Retina (tissue), 1 donor: Measurements from ENCODE around the gene USP24.
"Not testable (repeated sequence)": the region's sequence is repeated elsewhere in the genome, so short reads cannot be mapped to it uniquely, and the experiment has no call there.

Experiments used
- DNase-seq: peaks from one replicate; pipeline ENCODE4 v3.0.0-alpha.2; 2016

USP24 gene

GRCh38 chr1:55215194-55216021 is at the start of gene USP24:
Gene USP24 (minus strand): TSS chr1:55215364. CDS start chr1:55215113, 251 bp downstream.
- DNase-seq, result peak; percentile 92

- DNase-seq, result no peak
These were observed 47.7 kb upstream of the USP24 start for GRCh38 chr1:55262822-55263221.

GRCh38 chr1:55259911-55260609 is 44.9 kb upstream of the USP24 start:
- no peak for DNase-seq

- DNase-seq, result no peak
These were observed 42.8 kb upstream of the USP24 start for GRCh38 chr1:55257958-55258357.

GRCh38 chr1:55255901-55256300 is 40.7 kb upstream of the USP24 start:
- DNase-seq, result no peak

GRCh38 chr1:55252942-55253589 is 37.9 kb upstream of the USP24 start:
- DNase-seq, result no peak

GRCh38 chr1:55250399-55251075 is 35.4 kb upstream of the USP24 start:
- DNase-seq, result no peak

GRCh38 chr1:55249646-55250398 is 34.7 kb upstream of the USP24 start:
- no peak for DNase-seq

- DNase-seq, result no peak
These were observed 31.7 kb upstream of the USP24 start for GRCh38 chr1:55246896-55247295.

GRCh38 chr1:55246331-55246730 is 31.2 kb upstream of the USP24 start:
- no peak for DNase-seq

- DNase-seq, result no peak
These were observed 30.6 kb upstream of the USP24 start for GRCh38 chr1:55245781-55246180.

- DNase-seq, result no peak
These were observed 29.4 kb upstream of the USP24 start for GRCh38 chr1:55244476-55245099.

GRCh38 chr1:55243655-55244054 is 28.5 kb upstream of the USP24 start:
- DNase-seq, result no peak

- DNase-seq, result no peak
These were observed 24.4 kb upstream of the USP24 start for GRCh38 chr1:55239548-55239947.

- no peak for DNase-seq
These were observed 20.6 kb upstream of the USP24 start for GRCh38 chr1:55235722-55236121.

- no peak for DNase-seq
These were observed 18.9 kb upstream of the USP24 start for GRCh38 chr1:55234016-55234415.

- no peak for DNase-seq
These were observed 18.1 kb upstream of the USP24 start for GRCh38 chr1:55233145-55233777.

GRCh38 chr1:55232448-55233144 is 17.4 kb upstream of the USP24 start:
- DNase-seq, result no peak

GRCh38 chr1:55231745-55232144 is 16.6 kb upstream of the USP24 start:
- DNase-seq, result no peak

GRCh38 chr1:55230659-55231058 is 15.5 kb upstream of the USP24 start:
- no peak for DNase-seq

- DNase-seq, result not testable (repeated sequence)
These were observed 14.6 kb upstream of the USP24 start for GRCh38 chr1:55229726-55230125.
